ENCODE data around the gene PHF23.

- TF ChIP-seq REST (IDR thresholded peaks at IDR 0.05; ENCODE audit: low read depth) (no peak), CTCF (IDR thresholded peaks at IDR 0.05 in 2 of 3, conservative IDR thresholded peaks at IDR 0.05 in 1 of 3; ENCODE audit: borderline replicate concordance in 1 of 3, insufficient read depth in 1 of 3, low read depth in 2 of 3, low read length in 2 of 3) (no peak), POLR2A (IDR thresholded peaks at IDR 0.05; ENCODE audit: borderline replicate concordance, extremely low read depth, insufficient read depth, insufficient read length) (no peak)
Measured at GRCh38 chr17:7204336-7204735, 34.9 kb downstream of the PHF23 start.

All from HCT116 (cell line).